AG20443 (cell line): ENCODE results near the gene PPP1R13L.
"Not testable (repeated sequence)": the region's sequence is repeated elsewhere in the genome, so short reads cannot be mapped to it uniquely, and the experiment has no call there.

ENCODE experiments used
- DNase-seq: peaks from one replicate; pipeline ENCODE4 v3.0.0; 2012; ENCODE audit warnings: low spot score, mixed read lengths

The PPP1R13L gene

DNA sequence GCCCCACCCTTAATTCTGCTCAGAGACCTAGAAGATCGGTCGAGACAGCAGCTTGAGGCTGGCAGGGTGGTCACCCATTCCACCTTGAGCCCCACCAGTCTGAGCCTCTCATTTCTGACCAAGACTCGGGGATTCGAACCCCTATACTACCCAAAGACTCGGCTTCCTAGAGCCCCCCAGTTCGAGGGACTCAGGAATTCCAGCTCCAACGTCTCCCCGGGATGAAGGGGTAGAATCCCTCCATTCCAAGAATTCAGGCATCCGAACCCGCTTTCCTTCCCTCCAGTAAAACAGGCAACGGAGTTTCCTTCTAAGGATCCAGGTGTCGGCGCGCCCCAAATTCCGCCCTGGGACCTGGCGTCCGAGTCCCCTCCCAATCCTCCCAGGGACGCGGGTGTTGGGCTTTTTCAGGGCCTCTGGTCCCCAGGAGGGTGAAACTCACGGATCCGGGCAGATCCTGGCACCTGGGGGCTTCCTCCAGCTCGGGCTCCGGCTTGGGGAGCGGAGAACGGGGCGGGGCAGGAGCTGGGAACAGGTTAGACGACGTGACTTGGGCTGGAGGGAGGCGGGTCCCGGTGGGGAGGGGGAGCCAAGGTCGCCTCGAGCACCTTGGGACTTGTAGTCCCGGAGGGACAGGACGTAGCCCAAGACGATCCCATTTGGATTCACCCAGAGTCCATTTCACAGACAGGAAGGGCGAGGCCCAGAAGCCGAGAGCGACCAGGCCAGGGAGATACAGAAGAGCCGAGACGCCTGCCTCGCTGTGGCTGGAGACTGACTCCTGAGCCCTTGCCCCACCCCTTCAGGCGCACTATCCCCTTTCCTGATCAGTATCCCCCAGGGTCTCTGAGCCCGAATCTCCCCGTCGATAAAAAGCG, at the start of gene PPP1R13L:
Gene PPP1R13L (minus strand): TSS at position 513 of the 878 bp plus-strand sequence. CDS start 6,751 bp downstream, outside the sequence.
- DNase-seq = peak; percentile 71

GRCh38 chr19:45451850-45452387, 47.0 kb upstream of the PPP1R13L start:
- DNase-seq = no peak

GRCh38 chr19:45451131-45451849, 46.4 kb upstream of the PPP1R13L start:
- peak; percentile 42 for DNase-seq

DNA sequence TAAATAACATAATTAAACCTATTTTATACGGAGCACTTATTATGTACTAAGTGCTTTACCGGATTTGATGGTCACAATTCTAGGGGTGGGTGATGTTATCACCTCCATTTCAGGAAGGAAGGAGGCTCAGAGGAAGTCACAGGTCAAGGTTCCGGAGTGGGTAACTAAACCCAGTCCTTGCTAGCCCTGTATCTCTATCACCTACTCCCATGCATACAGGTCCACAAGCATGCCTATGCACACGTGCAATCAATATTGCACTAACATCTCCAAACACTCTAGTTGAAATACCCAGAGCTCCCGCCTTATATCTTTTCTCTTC, 45.1 kb upstream of the PPP1R13L start:
- DNase-seq = no peak

DNA sequence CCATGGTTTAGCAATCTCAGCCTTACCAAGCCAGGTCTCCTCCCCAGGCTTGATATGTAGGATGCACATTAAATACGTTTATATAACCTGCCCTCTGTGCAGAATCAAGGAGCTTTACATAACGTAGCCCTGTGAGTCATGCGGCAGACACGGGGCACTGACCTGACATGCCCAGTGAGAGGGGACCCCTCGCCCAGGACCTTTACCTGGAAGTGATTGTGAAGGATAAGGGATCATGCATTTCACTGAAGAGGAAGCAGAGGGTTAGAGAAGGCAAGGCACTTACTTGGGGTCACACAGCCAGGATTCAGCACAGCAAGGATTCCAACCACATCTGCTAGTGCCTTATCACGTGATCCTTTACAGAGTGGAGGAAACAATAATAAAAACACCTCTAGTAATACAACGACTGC, 44.0 kb upstream of the PPP1R13L start:
- no peak for DNase-seq

- DNase-seq = no peak
Observed at GRCh38 chr19:45448425-45448756, 43.5 kb upstream of the PPP1R13L start.

- DNase-seq = peak; percentile 44
Observed at GRCh38 chr19:45446944-45447343, 42.1 kb upstream of the PPP1R13L start.

DNA sequence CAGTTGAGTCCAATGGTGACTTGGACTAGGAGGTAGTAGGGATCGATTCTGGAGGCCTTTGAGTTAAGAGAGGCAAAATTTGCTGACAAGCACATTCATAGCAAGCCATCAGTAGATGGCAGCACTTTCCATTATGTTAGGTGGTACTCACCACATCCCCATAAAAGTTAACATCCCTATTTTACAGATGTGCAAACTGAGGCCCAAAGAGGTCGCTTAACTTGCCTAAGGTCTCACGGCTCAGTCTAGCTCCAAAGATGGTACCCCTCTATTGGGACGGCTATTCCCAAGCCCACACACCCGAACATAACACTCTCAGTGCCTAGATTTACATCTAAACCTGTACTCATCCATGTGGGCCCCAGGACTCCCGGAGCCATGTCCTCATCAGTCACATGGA, 41.4 kb upstream of the PPP1R13L start:
- no peak for DNase-seq

DNA sequence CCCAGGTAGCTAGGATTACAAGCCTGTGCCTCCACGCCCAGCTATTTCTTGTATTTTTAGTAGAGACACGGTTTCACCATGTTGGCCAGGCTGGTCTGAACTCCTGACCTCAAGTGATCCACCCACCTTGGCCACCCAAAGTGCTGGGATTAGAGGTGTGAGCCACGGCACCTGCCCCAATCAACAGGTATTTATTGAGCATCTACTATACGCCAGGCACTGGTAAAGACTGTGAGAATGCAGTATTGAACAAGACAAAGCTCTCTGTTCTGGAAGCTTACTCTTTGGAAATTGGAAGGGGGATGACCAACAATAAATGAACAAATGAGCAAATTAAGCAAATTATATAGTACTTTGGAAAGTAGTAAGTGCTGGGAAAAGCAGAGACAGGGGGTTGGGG, 40.3 kb upstream of the PPP1R13L start:
- no peak for DNase-seq

DNA sequence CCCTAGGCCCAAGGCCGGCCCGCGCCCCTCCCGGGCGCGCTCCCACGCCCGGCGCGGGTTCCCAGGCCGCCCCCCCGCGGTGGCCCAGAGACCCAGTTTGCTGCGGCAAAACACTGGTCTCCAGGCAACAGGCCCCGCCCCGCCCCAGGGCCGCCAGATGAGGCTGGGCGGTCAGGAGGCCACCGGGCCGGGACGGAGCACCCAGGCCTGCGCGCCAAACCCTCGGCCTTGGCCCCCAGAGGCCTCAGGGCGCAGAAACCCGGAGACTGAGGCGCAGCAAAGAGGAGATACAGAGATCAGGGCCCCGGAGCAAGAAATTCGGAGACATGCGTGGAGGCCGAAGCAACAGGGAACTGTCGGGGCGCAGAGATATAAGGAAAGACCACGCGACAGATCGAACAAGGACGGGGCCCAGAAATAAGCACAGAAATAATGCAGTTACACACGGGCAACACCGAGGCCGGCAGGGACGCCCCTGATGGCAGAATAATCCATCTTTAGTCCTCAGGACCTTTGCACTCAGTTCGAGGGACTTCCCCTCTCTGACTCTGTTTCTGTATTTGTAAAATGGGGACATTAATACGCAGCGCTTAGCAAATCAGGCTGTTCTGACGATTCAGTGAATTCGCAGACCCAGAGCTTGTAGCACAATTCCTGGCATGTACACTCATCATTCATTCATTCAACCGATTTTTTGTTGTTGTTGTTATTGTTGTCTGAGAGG, 39.6 kb upstream of the PPP1R13L start:
- peak; percentile 91 for DNase-seq

- DNase-seq = peak; percentile 94
Observed at GRCh38 chr19:45443462-45444317, 38.8 kb upstream of the PPP1R13L start.

DNA sequence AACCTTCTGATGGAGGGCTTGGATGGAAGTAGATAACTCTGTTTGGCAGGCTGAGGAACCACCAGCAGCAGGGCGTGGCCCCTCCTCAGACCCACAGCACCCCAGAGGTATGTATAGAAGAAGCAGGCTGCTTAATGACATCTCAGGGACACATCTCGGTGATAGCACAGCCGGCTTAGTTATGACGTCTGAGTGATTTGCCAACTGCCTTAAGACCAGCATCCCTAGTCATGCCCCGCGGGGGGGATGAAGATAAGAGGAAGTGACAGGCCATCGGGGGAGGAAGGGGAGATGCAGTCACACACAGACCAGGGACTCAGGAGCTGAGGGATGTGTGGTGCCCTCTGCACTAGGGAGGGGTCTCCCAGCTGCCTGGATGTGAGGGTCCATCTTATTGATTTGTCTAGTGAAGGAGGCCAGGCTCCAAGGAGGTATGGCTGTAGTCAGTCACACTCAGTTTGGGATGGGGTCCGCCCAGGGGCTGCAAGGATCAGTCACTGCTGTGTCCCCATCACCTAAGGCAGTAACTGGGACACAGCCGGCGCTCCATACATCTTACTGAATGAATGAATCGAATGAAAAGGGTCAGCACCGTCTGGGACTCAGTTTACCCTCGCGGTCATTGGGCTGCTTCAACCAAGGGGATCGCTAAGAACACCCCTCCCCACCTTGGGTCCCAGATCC, 38.1 kb upstream of the PPP1R13L start:
- no peak for DNase-seq

DNA sequence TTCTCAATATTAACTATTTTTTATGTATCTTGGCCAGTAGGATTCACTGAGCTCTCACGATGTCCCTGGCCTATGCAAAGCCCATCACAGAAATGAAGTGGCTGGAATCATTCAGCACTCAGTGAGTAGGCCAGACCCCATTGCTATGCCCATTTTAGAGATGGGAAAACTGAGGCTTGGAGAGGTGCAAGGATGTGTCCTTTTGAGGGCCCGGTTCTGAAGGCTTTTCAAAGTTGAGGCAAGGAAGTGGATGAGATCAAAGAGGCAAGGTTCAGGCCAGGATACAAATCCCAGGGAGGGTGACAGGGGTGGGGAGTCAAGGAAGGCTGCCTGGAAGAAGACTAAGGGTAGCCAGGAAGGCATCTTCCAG, 37.5 kb upstream of the PPP1R13L start:
- no peak for DNase-seq

GRCh38 chr19:45440873-45441654, 36.2 kb upstream of the PPP1R13L start:
- DNase-seq = peak; percentile 37

GRCh38 chr19:45440259-45440638, 35.4 kb upstream of the PPP1R13L start:
- DNase-seq = no peak

DNA sequence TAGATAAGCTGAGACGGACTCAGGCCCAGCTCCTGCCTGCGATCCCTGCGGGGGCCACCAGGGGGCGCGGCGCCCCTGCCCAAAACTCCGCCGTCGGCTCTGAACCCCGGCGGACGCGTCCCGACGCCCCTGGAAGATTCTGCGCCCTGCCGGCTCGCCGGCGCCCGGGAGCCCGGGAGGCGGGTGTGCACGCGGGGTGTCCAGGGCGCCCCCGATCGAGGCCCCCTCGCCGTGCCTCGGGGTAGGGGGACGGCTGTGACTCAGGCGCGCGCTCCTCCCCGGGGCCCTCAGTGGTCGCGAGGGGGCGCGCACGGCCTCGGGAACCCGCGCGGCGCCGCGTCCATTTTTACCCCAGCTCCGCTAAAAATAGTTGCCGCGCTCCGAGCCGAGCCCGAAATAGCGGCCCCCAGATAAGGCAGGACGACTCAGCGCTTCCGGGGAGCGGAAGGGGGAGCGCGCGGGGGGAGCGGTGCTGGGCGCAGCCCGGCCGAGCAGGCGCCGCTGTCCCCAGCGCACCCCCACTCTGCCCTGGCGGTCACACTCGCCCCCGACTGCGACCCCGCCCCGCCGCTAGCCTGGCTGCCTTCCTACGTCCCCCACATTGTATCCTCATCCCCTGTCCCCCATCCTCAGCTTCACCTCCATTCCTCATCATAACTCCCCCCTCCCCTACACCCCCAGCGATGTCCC, 34.8 kb upstream of the PPP1R13L start:
- peak; percentile 75 for DNase-seq

- no peak for DNase-seq
Observed at GRCh38 chr19:45439190-45439568, 34.3 kb upstream of the PPP1R13L start.

- DNase-seq = no peak
Observed at GRCh38 chr19:45437328-45437727, 32.5 kb upstream of the PPP1R13L start.

- not testable (repeated sequence) for DNase-seq
Observed at GRCh38 chr19:45432543-45432942, 27.7 kb upstream of the PPP1R13L start.

GRCh38 chr19:45431008-45431407, 26.1 kb upstream of the PPP1R13L start:
- DNase-seq = peak; percentile 34
